Fibroblast of villous mesenchyme (primary cell): ENCODE results near the gene CRYGN. TPM values are rescaled to one million over a fixed set of nuclear protein-coding genes. Genes with fewer than 3 reads are reported as not detected.

Experiments used
- DNase-seq: peaks from one replicate; pipeline ENCODE4 v3.0.0-alpha.2; 2010; ENCODE audit warnings: low read depth
- H3K4me3 ChIP-seq: 2 replicates; pipeline ENCODE4 v1.5.1; 2011; ENCODE audit warnings: low read depth, mild to moderate bottlenecking, low read length
- total RNA-seq: library from RNA; depleted of rRNA; stranded (reverse); fragments of >200 nt; gene quantifications from 2 replicates; pipeline ENCODE4 v1.2.3, GENCODE V29; 2012
- TF ChIP-seq, protein P1 (sequence below): IDR thresholded peaks from 2 replicates; pipeline ENCODE4 v1.5.1; 2012; ENCODE audit warnings: low read depth, mild to moderate bottlenecking, low read length; ENCODE audit not compliant: insufficient read depth

The CRYGN gene
- total RNA-seq, 1 donor, result under 0.01 TPM

DNA sequence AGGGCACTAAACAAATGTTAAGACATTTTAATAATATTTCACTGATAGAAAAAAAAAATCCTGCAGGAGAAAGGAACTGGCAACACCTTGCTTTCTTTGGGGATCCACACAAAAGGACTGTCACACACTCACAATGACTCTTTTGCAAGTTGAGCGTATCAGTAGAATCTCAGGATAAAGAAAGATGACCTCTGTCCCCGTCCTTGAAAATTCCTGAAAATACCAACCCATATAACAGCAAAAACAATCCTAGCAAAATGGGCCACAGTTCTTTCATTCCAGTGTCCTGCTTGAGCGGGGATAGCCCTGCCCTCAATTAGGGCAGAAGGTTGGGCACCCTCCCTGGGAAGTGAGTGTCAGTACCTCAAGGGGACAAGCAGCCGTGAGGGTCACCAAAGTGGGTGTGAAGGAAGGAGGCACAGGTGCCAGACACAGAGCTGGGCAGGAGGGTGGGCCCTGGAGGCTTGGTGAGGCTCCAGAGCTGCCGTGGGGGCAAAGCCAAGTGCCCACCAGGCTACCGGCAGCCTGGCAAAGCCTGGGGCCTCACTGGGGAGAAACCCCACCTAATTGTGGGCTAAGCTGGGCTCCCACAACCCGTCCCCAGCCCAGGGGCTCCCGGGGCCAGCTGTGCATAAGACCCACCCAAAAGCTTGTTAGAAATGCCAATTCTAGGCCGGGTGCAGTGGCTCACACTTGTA, 32.9 kb downstream of the CRYGN start:
- TF ChIP-seq, protein P1, sequence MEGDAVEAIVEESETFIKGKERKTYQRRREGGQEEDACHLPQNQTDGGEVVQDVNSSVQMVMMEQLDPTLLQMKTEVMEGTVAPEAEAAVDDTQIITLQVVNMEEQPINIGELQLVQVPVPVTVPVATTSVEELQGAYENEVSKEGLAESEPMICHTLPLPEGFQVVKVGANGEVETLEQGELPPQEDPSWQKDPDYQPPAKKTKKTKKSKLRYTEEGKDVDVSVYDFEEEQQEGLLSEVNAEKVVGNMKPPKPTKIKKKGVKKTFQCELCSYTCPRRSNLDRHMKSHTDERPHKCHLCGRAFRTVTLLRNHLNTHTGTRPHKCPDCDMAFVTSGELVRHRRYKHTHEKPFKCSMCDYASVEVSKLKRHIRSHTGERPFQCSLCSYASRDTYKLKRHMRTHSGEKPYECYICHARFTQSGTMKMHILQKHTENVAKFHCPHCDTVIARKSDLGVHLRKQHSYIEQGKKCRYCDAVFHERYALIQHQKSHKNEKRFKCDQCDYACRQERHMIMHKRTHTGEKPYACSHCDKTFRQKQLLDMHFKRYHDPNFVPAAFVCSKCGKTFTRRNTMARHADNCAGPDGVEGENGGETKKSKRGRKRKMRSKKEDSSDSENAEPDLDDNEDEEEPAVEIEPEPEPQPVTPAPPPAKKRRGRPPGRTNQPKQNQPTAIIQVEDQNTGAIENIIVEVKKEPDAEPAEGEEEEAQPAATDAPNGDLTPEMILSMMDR, result no peak
- DNase-seq, result no peak
- H3K4me3 ChIP-seq, result peak overlapping the region; percentile 6

DNA sequence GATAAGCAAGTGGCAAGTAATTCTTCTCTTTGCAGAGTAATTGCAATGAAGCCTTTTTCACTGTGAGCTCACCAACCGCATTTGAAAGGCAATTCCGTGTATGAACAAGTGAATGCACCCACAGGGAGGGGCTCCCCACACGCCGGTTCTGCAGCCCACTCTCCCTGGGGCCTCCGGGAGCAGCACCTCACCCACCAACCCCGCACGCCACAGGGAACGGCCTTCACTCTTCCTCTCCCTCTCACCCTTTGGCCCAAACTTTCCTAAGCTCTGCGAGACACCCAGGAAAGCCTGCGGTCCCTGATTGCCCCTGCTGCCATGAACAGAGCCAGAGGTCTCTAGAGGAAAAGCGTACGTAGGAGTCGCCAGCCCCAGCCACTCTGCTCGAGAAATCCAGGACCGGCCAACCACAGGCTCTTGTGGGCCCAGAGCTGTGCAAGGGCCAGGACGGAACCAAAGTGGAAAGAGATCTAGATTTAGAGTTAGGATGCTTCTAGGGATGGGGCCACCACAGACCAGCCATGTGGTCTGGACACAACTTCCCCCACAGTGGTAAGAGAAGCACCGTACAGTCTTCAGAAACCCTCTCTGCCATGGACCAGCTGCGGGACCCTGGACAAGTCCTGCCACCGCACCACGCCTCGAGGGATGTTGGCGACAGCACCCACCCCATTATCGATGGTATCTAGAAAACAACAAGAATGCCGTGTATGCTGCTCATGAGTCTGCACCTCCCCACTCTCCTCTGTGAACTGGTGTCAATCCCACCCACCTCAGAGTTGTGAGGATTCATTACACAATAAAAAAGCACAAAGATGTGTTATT, 33.7 kb downstream of the CRYGN start:
- DNase-seq, result no peak
- TF ChIP-seq, protein P1, result no peak
- no peak overlapping the region for H3K4me3 ChIP-seq

DNA sequence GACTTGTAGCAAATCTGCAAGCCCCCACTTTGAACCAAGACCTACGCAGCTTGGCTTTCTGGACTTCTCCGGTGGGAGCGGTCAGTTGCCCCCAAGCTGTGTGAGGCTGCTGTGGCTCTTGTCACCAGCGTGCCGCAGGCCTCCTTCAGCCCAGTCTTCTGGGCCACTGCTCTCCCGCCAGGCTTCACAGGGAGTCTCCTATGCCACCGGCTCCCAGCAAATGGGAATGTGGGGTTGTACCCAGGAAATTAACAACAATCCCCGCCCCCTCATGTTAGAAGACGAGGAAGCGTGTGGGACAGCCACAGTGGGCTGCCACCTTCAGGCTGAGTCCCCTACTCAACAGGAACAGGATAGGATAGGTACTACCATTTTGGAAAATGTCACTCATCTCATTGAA, 34.4 kb downstream of the CRYGN start:
- TF ChIP-seq, protein P1, result no peak
- H3K4me3 ChIP-seq, result no peak overlapping the region
- DNase-seq, result no peak

DNA sequence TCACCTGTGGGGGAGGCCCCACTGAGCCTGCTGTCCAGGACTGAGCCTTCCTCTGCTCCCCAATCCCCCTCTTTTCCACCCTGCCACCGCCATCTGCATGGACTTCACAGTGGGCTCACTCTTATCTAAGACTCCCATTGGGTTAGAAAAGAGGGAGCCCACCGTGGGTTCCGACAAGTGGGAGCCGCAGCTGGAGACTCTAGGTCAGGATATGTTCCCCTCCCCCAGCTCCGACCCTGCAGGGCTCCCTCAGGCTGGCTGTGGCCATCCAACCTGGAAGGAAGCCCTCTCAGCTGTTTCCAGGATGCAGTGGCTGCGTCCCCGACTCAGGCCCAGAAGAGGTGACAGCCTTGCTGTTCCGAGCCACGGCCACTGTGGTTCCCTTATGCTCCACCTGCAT, 34.9 kb downstream of the CRYGN start:
- TF ChIP-seq, protein P1, result no peak
- no peak for DNase-seq
- no peak overlapping the region for H3K4me3 ChIP-seq

DNA sequence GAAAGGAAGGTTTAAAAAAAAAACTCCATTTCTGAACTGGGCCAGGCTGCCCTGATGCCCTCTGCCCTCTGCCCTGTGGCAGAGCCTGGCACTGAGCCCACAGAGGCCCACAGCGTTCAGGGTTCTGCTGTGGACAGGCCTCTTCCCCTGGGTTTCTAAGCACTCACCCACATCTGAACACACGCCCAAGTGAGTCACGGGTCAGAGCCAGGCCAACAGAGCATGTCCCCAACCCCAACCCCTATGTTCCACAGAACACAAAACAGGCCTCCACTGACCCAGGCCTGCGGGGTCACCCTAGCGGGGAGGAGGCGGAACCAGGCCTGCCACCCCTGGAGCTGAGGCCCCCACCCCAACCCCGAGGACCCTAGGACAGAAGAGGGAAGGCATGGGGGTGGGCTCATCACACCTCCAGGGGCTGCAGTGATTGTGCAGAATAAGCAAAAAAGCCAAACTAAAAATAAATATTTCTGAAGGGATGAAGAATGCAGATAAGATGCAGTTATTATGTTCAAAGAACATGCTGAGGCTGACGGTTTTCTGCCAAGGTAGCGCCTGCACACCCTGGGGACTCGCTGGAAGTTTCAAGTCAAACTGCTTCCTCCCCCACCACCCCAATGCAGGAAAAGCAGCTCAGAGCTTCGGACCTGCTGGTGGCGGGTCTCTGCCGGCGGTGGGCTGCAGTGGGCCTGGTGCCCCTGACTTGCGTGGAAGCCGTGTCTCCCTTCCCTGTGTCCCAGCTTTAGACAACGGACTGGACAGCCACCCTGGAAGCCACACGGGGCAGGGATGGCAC, 35.5 kb downstream of the CRYGN start:
- TF ChIP-seq, protein P1, result no peak
- DNase-seq, result peak; percentile 92
- H3K4me3 ChIP-seq, result no peak overlapping the region

DNA sequence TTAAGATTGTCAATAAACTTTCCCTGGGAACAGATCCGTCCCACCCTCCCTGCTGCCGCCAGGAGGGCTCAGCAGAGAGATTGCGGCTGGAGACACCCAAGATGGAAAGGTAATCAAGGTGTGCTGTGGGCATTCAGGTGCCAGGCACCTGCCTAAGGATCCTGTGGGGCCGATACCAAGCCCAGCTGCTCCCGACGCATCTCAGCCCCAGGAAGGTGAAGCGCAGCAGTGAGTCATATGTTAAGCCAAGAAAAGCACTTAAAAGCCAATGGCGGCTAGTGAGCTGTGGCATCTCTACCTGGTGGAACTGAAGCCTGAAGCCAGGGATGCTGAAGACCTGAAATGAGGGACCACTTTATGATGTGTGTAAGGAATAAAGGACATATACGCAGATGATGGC, 36.2 kb downstream of the CRYGN start:
- peak; percentile 39 for DNase-seq

More for the DNA sequence above, 36.2 kb downstream of the CRYGN start:
- TF ChIP-seq, protein P1, result peak; percentile 5
- no peak overlapping the region for H3K4me3 ChIP-seq
